Endothelial cell of umbilical vein (primary cell): ENCODE results near the gene CACHD1. TPM values are rescaled to one million over a fixed set of nuclear protein-coding genes. Genes with fewer than 3 reads are reported as not detected.

ENCODE experiments used
- BruUV-seq: library from RNA; stranded (reverse); fragments of 400-500 nt; replicated peaks from 2 replicates; lab custom pipeline; 2021; lab: Mats Ljungman, UMichigan
- CTCF ChIA-PET: fragments of 300-600, 350-600 bp; sonication (Branson Sonifier 250); formaldehyde crosslinking; loops from one replicate; lab custom pipeline; 2021; ENCODE audit warnings: antibody characterized with exemption, inconsistent platforms; lab: Charles Lee
- POLR2A ChIA-PET: fragments of 300-600, 350-600 bp; sonication (Branson Sonifier 250); formaldehyde crosslinking; loops from one replicate; lab custom pipeline; 2021; ENCODE audit warnings: antibody characterized with exemption, inconsistent platforms; lab: Charles Lee
- DNase-seq: peaks from one replicate; pipeline ENCODE4 v3.0.0-alpha.2; 2011; ENCODE audit warnings: low read depth, low spot score
- FAIRE-seq: peaks from 2 replicates; lab custom pipeline; 2011; peaks lifted over from hg19 to GRCh38; lab: Jason Lieb, UNC
- H2AFZ ChIP-seq: 2 replicates; pipeline ENCODE4 v1.6.0; 2012; ENCODE audit warnings: low read depth, low read length, control low read depth, inconsistent platforms
- H3K27ac ChIP-seq: 2 replicates; pipeline ENCODE4 v1.5.1; 2011; ENCODE audit warnings: low read depth, mild to moderate bottlenecking, control low read depth, low read length, moderate library complexity; ENCODE audit not compliant: insufficient read depth
- H3K27me3 ChIP-seq, 2 experiments: 2 replicates each; pipeline versions ENCODE4 v1.6.0 to v1.6.1; 2011; ENCODE audit warnings: low read length in 2 of 2, mixed read lengths in 1 of 2; ENCODE audit not compliant: control insufficient read depth in 2 of 2, insufficient read depth in 2 of 2
- H3K36me3 ChIP-seq, 2 experiments: 2 replicates in 1 of 2; 3 replicates in 1 of 2; pipeline ENCODE4 v1.5.1; 2011; ENCODE audit warnings: low read length in 2 of 2, mild to moderate bottlenecking in 1 of 2, moderate library complexity in 1 of 2; ENCODE audit not compliant: control insufficient read depth in 2 of 2, insufficient read depth in 2 of 2; ENCODE audit errors: extremely low read depth in 1 of 2
- H3K4me1 ChIP-seq: 3 replicates; pipeline ENCODE4 v1.5.1; 2011; ENCODE audit warnings: mild to moderate bottlenecking, low read length; ENCODE audit not compliant: control insufficient read depth, insufficient read depth; ENCODE audit errors: extremely low read depth
- H3K4me2 ChIP-seq: 2 replicates; pipeline ENCODE4 v1.6.1; 2011; ENCODE audit warnings: low read length, control low read depth, mixed read lengths; ENCODE audit not compliant: insufficient read depth
- H3K4me3 ChIP-seq, 3 experiments: fragments of 200-600 bp in 1 of 3; sonication (generic), shearing (Covaris generic) in 1 of 3; replicated peaks in 1 of 3; 2 replicates each; pipeline ENCODE4 v1.5.1; 2011 to 2016; ENCODE audit warnings: control low read depth in 3 of 3, low read length in 3 of 3, mild to moderate bottlenecking in 2 of 3, inconsistent platforms in 1 of 3, low read depth in 1 of 3, moderate library complexity in 1 of 3; ENCODE audit not compliant: insufficient read depth in 1 of 3
- H3K79me2 ChIP-seq: 2 replicates; pipeline ENCODE4 v1.6.0; 2012; ENCODE audit warnings: low read length, inconsistent platforms; ENCODE audit not compliant: control insufficient read depth, insufficient read depth
- H3K9ac ChIP-seq: replicated peaks from 2 replicates; pipeline ENCODE3; 2011; ENCODE audit warnings: low read length, control low read depth; ENCODE audit not compliant: insufficient read depth; ENCODE audit errors: extremely low read depth
- H3K9me1 ChIP-seq: replicated peaks from 3 replicates; pipeline ENCODE4 v1.6.0; 2011; ENCODE audit warnings: mild to moderate bottlenecking, low read length; ENCODE audit not compliant: control insufficient read depth, insufficient read depth; ENCODE audit errors: extremely low read depth
- H3K9me3 ChIP-seq: replicated peaks from 2 replicates; pipeline ENCODE4 v1.5.1; 2012; ENCODE audit warnings: low read length, inconsistent platforms; ENCODE audit not compliant: control insufficient read depth, insufficient read depth
- H4K20me1 ChIP-seq: replicated peaks from 2 replicates; pipeline ENCODE3; 2011; ENCODE audit warnings: mild to moderate bottlenecking, low read length; ENCODE audit not compliant: control insufficient read depth, insufficient read depth; ENCODE audit errors: extremely low read depth
- FOS ChIP-seq: IDR thresholded peaks from 2 replicates; pipeline ENCODE4 v1.6.1; 2011; ENCODE audit warnings: mild to moderate bottlenecking, low read length, moderate library complexity, borderline replicate concordance; ENCODE audit not compliant: insufficient read depth
- GATA2 ChIP-seq: IDR thresholded peaks from 2 replicates; pipeline ENCODE4 v1.7.0; 2011; ENCODE audit warnings: low read depth, mild to moderate bottlenecking, moderate library complexity, mixed read lengths, low read length; ENCODE audit not compliant: insufficient read length, insufficient read depth
- JUN ChIP-seq: IDR thresholded peaks from 2 replicates; pipeline ENCODE4 v1.6.1; 2011; ENCODE audit warnings: borderline replicate concordance, low read depth; ENCODE audit not compliant: insufficient read length, insufficient read depth
- MYC ChIP-seq: IDR thresholded peaks from one replicate; pipeline ENCODE4 v1.6.1; 2011; ENCODE audit warnings: mild to moderate bottlenecking, low read depth, low read length
- dilution Hi-C: fragments of 300-500 bp; cut with MboI; formaldehyde crosslinking; loops from one replicate; pipeline ENCODE4 v1.15.0; 2019; ENCODE audit warnings: low sequenced_read_pairs; ENCODE audit not compliant: extremely low pct_ligation_motif_present
- intact Hi-C: fragments of 100-400 bp; cut with micrococcal nuclease; formaldehyde crosslinking; loops from one replicate; pipeline ENCODE4 v1.10.0; 2022
- polyA plus RNA-seq, 4 experiments: library from polyadenylated mRNA; depleted of rRNA in 3 of 4; stranded (reverse) in 3 of 4; unstranded in 1 of 4; fragments of >200 nt; gene quantifications; 2 replicates each; pipeline versions ENCODE4 v1.2.1 to v1.2.3, GENCODE V29; 2011 to 2012; ENCODE audit warnings: missing spikeins in 1 of 4
- total RNA-seq: library from RNA; stranded (reverse); gene quantifications from 2 replicates; pipeline ENCODE4 v1.2.3, GENCODE V29; 2021
- TF ChIP-seq, protein P1 (sequence below), 2 donors: IDR thresholded peaks; 1 replicate in 1 of 2; 2 replicates in 1 of 2; pipeline ENCODE4 v1.5.1; 2011; ENCODE audit warnings: low read length in 2 of 2, mild to moderate bottlenecking in 2 of 2, moderate library complexity in 2 of 2, control low read depth in 1 of 2, inconsistent platforms in 1 of 2, low read depth in 1 of 2; ENCODE audit not compliant: insufficient read depth in 1 of 2; ENCODE audit errors: extremely low read depth in 1 of 2
- TF ChIP-seq, protein P2 (sequence below): IDR thresholded peaks from 2 replicates; pipeline ENCODE4 v1.6.1; 2011; ENCODE audit not compliant: insufficient read depth, insufficient read length

The CACHD1 gene
- total and polyA plus RNA-seq, 2 donors (not counting 3 experiments of a cell fraction or from before 2014, with no cell fraction given) = 3.6 to 9.3 TPM

GRCh38 chr1:64423526-64423925 lies 46.4 kb upstream of the CACHD1 start:
- Histone ChIP-seq H3K9me3 (no peaks in the 10 kb centered on the region), H2AFZ (no peak overlapping the region), H3K4me1 (no peaks in the 10 kb centered on the region), H3K27ac (no peak overlapping the region), H3K9ac (no peak overlapping the region), H3K4me3 (no peak overlapping the region), H3K79me2 (no peaks in the 10 kb centered on the region), H3K9me1 (no peaks in the 10 kb centered on the region), H3K36me3 (no peaks in the 10 kb centered on the region), H3K27me3 (peaks cover 0 to 3% of the 10 kb centered on the region in 2 experiments), H3K4me2 (no peak overlapping the region), H4K20me1 (no peaks in the 10 kb centered on the region)
- intact Hi-C loops = no loop called here
- dilution Hi-C loops = no loop called here
- no TSS peak for BruUV-seq
- FAIRE-seq (no peak), DNase-seq (no peak)
- POLR2A ChIA-PET = no interaction called here
- no peak for TF ChIP-seq MYC
- TF ChIP-seq, protein P1, sequence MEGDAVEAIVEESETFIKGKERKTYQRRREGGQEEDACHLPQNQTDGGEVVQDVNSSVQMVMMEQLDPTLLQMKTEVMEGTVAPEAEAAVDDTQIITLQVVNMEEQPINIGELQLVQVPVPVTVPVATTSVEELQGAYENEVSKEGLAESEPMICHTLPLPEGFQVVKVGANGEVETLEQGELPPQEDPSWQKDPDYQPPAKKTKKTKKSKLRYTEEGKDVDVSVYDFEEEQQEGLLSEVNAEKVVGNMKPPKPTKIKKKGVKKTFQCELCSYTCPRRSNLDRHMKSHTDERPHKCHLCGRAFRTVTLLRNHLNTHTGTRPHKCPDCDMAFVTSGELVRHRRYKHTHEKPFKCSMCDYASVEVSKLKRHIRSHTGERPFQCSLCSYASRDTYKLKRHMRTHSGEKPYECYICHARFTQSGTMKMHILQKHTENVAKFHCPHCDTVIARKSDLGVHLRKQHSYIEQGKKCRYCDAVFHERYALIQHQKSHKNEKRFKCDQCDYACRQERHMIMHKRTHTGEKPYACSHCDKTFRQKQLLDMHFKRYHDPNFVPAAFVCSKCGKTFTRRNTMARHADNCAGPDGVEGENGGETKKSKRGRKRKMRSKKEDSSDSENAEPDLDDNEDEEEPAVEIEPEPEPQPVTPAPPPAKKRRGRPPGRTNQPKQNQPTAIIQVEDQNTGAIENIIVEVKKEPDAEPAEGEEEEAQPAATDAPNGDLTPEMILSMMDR (IDR thresholded peaks at IDR 0.05; ENCODE audit: extremely low read depth in 1 of 2, insufficient read depth in 1 of 2, low read depth in 1 of 2, low read length in 2 of 2) = no peak
- TF ChIP-seq JUN = no peak
- no peak for TF ChIP-seq FOS
- TF ChIP-seq, protein P2, sequence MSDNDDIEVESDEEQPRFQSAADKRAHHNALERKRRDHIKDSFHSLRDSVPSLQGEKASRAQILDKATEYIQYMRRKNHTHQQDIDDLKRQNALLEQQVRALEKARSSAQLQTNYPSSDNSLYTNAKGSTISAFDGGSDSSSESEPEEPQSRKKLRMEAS = no peak
- TF ChIP-seq GATA2 = no peak
- CTCF ChIA-PET = interaction anchor here (1.9 to 2.7 kb wide), 2 partner anchors 10 to 25 kb away, joined by 4 to 10 read pairs; no protein-coding TSS in a partner anchor
